SK-N-MC (cell line): ENCODE measurements around the gene PRDX6.

ENCODE experiments used
- DNase-seq: peaks from one replicate; pipeline ENCODE4 v3.0.0-alpha.2; 2011; ENCODE audit warnings: low read depth, low spot score
- H3K27ac ChIP-seq: fragments of 200-600 bp; sonication (generic); 2 replicates; pipeline ENCODE4 v1.5.1; 2016; ENCODE audit warnings: mixed run types
- H3K36me3 ChIP-seq: fragments of 200-600 bp; sonication (generic); 2 replicates; pipeline ENCODE4 v1.6.1; 2017; ENCODE audit warnings: antibody characterized with exemption, low read length, mixed read lengths; ENCODE audit not compliant: insufficient read depth
- H3K4me3 ChIP-seq: fragments of 200-600 bp; sonication (generic); 2 replicates; pipeline ENCODE4 v1.5.1; 2016
- H3K9ac ChIP-seq: fragments of 200-600 bp; sonication (generic); 2 replicates; pipeline ENCODE4 v1.8.0; 2017; ENCODE audit warnings: mixed run types, mixed read lengths; ENCODE audit not compliant: insufficient read length
- H3K9me3 ChIP-seq: fragments of 200-600 bp; sonication (generic); 2 replicates; pipeline ENCODE4 v1.6.1; 2017; ENCODE audit warnings: low read depth, mild to moderate bottlenecking, antibody characterized with exemption, low read length, moderate library complexity, mixed read lengths
- EZH2 ChIP-seq: fragments of 200-600 bp; sonication (generic); IDR thresholded peaks from one replicate; pipeline ENCODE4 v1.6.1; 2017; ENCODE audit warnings: antibody characterized with exemption
- FOXP2 ChIP-seq: optimal IDR thresholded peaks from 2 replicates; pipeline ENCODE3; 2011; ENCODE audit warnings: mild to moderate bottlenecking, moderate library complexity; ENCODE audit not compliant: insufficient read depth; ENCODE audit errors: extremely low read length, control extremely low read depth
- POLR2AphosphoS5 ChIP-seq: IDR thresholded peaks from 2 replicates; pipeline ENCODE4 v1.6.1; 2012; ENCODE audit warnings: mild to moderate bottlenecking, low read depth, low read length, borderline replicate concordance

The PRDX6 gene

GRCh38 chr1:173477286-173478093 lies at the start of gene PRDX6:
PRDX6 (plus strand) TSS chr1:173477335; CDS start chr1:173477398, 63 bp downstream.
- H3K9me3 ChIP-seq, result no peaks in the 10 kb centered on the region
- H3K9ac ChIP-seq, result peak within 1 kb of the TSS; percentile 89
- no peak within 1 kb of the TSS for H3K27ac ChIP-seq
- peak within 1 kb of the TSS; percentile 92 for H3K4me3 ChIP-seq
- H3K36me3 ChIP-seq, result peaks cover 32% of the 10 kb centered on the region
- no peak for DNase-seq
- TF ChIP-seq POLR2AphosphoS5 (peak; percentile 97), EZH2 (no peak)

DNA sequence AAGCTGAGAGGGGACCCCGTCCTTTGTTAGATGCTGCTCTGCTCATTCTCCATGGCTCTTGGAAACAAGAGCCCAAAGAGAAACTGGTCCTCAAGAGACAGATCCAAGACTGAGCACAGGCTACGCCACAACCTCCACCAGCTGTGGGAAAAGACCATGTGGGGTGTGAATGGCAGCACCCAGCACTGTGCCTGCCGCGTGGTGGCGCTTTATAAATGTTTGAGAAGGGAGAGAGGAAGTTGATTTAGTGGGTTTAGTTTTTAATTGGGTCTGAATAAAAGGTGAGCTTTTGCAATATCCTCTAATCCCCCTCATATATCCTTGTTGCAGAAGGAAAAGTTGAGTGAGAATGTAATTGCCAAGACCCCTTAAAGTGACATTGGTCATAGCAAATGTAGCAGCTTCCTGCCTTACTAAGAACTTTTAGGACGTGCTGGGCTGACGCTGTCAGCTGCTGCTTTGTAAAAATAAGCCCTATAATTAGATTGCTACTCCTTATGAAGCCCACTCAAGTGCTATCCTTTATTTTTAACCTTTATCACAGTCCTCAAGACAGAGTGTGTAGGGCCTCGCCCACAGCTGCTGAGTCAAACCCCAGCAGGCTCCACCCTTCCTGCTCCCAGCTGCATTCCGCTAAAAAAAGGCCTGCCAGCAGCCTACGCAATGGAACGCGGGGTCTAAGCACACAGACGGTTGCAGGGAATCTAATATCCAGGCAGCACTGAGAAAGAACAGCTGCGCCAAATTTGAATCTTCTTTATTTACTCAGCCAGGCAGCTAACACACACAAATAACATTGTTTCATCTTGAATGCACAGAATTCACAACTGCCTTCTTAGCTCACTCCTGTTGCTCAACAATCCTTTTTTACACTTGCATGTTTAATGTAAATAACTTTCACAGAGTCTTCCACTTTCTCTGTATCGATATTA lies 47.4 kb upstream of the PRDX6 start:
- Histone ChIP-seq H3K4me3 (peak overlapping the region; percentile 70), H3K27ac (peak overlapping the region; percentile 87), H3K9ac (peak overlapping the region; percentile 44), H3K9me3 (no peaks in the 10 kb centered on the region), H3K36me3 (no peaks in the 10 kb centered on the region)
- no peak for DNase-seq
- TF ChIP-seq POLR2AphosphoS5, result peak; percentile 64
- no peak for TF ChIP-seq EZH2

GRCh38 chr1:173430677-173431303 lies 46.3 kb upstream of the PRDX6 start:
- peak overlapping the region; percentile 70 for H3K4me3 ChIP-seq
- DNase-seq, result no peak
- peak overlapping the region; percentile 87 for H3K27ac ChIP-seq
- peak overlapping the region; percentile 44 for H3K9ac ChIP-seq
- no peak for TF ChIP-seq POLR2AphosphoS5
- TF ChIP-seq FOXP2, result no peak
- TF ChIP-seq EZH2, result no peak
- no peaks in the 10 kb centered on the region for H3K9me3 ChIP-seq
- no peaks in the 10 kb centered on the region for H3K36me3 ChIP-seq

- DNase-seq, result peak; percentile 95
- peak overlapping the region; percentile 87; the same call in 1 of the 2 replicates for H3K27ac ChIP-seq
- H3K9me3 ChIP-seq, result no peaks in the 10 kb centered on the region
- no peak overlapping the region for H3K4me3 ChIP-seq
- no peak for TF ChIP-seq POLR2AphosphoS5
- no peak for TF ChIP-seq EZH2
- no peak for TF ChIP-seq FOXP2
- H3K36me3 ChIP-seq, result no peaks in the 10 kb centered on the region
- no peak overlapping the region for H3K9ac ChIP-seq
Measured at GRCh38 chr1:173431304-173432045, 45.7 kb upstream of the PRDX6 start.

DNA sequence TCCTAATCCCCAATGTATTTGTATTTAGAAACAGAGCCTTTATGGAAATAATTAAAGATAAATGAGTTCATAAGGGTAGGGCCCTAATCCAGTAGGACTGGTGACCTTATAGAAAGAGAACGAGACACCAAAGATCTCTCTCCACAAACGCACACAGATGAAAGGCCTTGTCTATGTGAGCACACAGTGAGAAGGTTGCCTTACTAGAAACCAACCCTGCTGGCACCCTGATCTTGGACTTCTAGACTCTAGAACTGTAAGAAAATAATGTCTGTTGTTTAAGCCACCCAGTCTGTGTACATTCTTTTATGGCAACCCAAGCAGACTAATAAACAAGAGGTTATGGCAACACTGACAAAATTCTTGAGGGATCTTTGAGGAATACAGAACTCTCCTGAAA lies 44.8 kb upstream of the PRDX6 start:
- Histone ChIP-seq H3K9ac (no peak overlapping the region), H3K4me3 (no peak overlapping the region), H3K9me3 (no peaks in the 10 kb centered on the region), H3K36me3 (no peaks in the 10 kb centered on the region), H3K27ac (no peak overlapping the region)
- TF ChIP-seq EZH2, result no peak
- TF ChIP-seq POLR2AphosphoS5, result no peak
- no peak for TF ChIP-seq FOXP2
- no peak for DNase-seq

DNA sequence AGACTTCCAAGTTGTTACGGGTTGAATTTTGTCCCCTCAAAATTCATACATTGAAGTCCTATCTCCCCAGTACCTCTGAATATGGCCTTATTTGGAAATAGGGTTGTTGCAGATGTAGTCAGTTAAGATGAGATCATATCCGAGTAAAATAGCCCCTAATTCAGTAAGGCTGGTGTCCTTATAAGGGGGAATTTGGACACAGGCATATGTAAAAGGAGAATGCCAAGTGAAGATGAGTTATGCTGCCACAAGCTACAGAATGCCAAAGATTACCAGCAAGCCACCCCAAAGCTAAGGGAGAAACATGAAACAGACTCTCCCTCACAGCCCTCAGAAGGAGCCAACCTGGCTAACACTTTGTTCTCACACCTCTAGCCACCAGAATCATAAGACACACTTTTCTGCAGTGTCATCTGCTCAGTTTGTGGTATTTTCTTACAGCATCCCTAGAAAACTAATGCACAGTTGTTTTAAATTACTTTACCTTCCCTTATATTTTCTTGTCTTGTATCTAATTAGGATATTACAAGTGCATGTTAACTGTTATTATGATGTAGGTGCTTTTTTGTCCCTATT lies 43.3 kb upstream of the PRDX6 start:
- Histone ChIP-seq H3K9me3 (no peaks in the 10 kb centered on the region), H3K4me3 (no peak overlapping the region), H3K9ac (no peak overlapping the region), H3K36me3 (no peaks in the 10 kb centered on the region), H3K27ac (no peak overlapping the region)
- no peak for DNase-seq
- TF ChIP-seq POLR2AphosphoS5 (no peak), EZH2 (no peak), FOXP2 (no peak)

- Histone ChIP-seq H3K27ac (no peak overlapping the region), H3K9ac (no peak overlapping the region), H3K4me3 (no peak overlapping the region), H3K36me3 (no peaks in the 10 kb centered on the region), H3K9me3 (no peaks in the 10 kb centered on the region)
- no peak for TF ChIP-seq FOXP2
- no peak for TF ChIP-seq EZH2
- TF ChIP-seq POLR2AphosphoS5, result no peak
- DNase-seq, result no peak
Measured at GRCh38 chr1:173436841-173437428, 40.2 kb upstream of the PRDX6 start.
